Lower lobe of right lung (tissue), 2 donors: ENCODE measurements around the gene PXK. TPM values are rescaled to one million over a fixed set of nuclear protein-coding genes. Genes with fewer than 3 reads are reported as not detected.

Experiments
- ATAC-seq, 2 donors: fragments of 200-7000 bp; cut with Tn5 transposase; one replicate each; pipeline ENCODE4 v1.9.1; 2020 to 2022; ENCODE audit warnings: mild to moderate bottlenecking in 2 of 2, moderate library complexity in 2 of 2
- DNase-seq: peaks from one replicate; pipeline ENCODE4 v3.0.0-alpha.2; 2020
- H3K27ac ChIP-seq: fragments of 200-600 bp; one replicate; pipeline ENCODE4 v1.8.0; 2022
- H3K27me3 ChIP-seq: fragments of 200-600 bp; one replicate; pipeline ENCODE4 v1.8.0; 2022; ENCODE audit warnings: low read depth
- H3K36me3 ChIP-seq: fragments of 200-600 bp; one replicate; pipeline ENCODE4 v1.8.0; 2022; ENCODE audit warnings: mild to moderate bottlenecking
- H3K4me1 ChIP-seq: fragments of 200-600 bp; one replicate; pipeline ENCODE4 v1.8.0; 2022
- H3K4me3 ChIP-seq: fragments of 200-600 bp; one replicate; pipeline ENCODE4 v1.8.0; 2022; ENCODE audit warnings: mild to moderate bottlenecking
- H3K9me3 ChIP-seq: fragments of 200-600 bp; one replicate; pipeline ENCODE4 v1.8.0; 2022
- CTCF ChIP-seq: fragments of 200-600 bp; IDR thresholded peaks from one replicate; pipeline ENCODE4 v1.8.0; 2022; ENCODE audit warnings: antibody characterized with exemption, mild to moderate bottlenecking
- intact Hi-C: fragments of 100-400 bp; cut with DNase I; formaldehyde crosslinking; loops from one replicate; pipeline ENCODE4 v1.11.0; 2022
- total RNA-seq: library from RNA; stranded (reverse); fragmentation: NEBNext Ultra II Directional; extraction: Animal tissue kit (Norgen Biotek cat#: 25700); gene quantifications from one replicate; pipeline ENCODE4 v1.2.1, GENCODE V29; 2021
- donor health status: DM: no; HTN: yes; CAD: no; lungs with severe emphysema.

PXK gene
- total RNA-seq, 1 donor from 2014 or later, result 23.7 TPM

GRCh38 chr3:58386626-58387365 lies 54.1 kb downstream of the PXK start:
- H3K27ac ChIP-seq, result peak overlapping the region; percentile 64
- H3K9me3 ChIP-seq, result no peaks in the 10 kb centered on the region
- no peaks in the 10 kb centered on the region for H3K27me3 ChIP-seq
- ATAC-seq (peak; percentile 45 to 69), DNase-seq (no peak)
- H3K36me3 ChIP-seq, result peaks cover 36% of the 10 kb centered on the region
- no peak for TF ChIP-seq CTCF
- H3K4me1 ChIP-seq, result peaks cover 41% of the 10 kb centered on the region
- H3K4me3 ChIP-seq, result no peak overlapping the region
- intact Hi-C loops, result no loop called here

- H3K4me1 ChIP-seq, result peaks cover 45% of the 10 kb centered on the region
- no peak for TF ChIP-seq CTCF
- H3K27ac ChIP-seq, result peak overlapping the region; percentile 64
- no peaks in the 10 kb centered on the region for H3K27me3 ChIP-seq
- ATAC-seq, result peak in 1 of 2 donors; percentile 12
- no peak overlapping the region for H3K4me3 ChIP-seq
- intact Hi-C loops, result no loop called here
- H3K9me3 ChIP-seq, result no peaks in the 10 kb centered on the region
- peaks cover 30% of the 10 kb centered on the region for H3K36me3 ChIP-seq
- DNase-seq, result no peak
Measured at GRCh38 chr3:58387650-58388546, 55.2 kb downstream of the PXK start.

- no peaks in the 10 kb centered on the region for H3K9me3 ChIP-seq
- H3K27me3 ChIP-seq, result no peaks in the 10 kb centered on the region
- no peak for DNase-seq
- intact Hi-C loops, result no loop called here
- H3K4me3 ChIP-seq, result no peak overlapping the region
- peaks cover 45% of the 10 kb centered on the region for H3K4me1 ChIP-seq
- TF ChIP-seq CTCF, result no peak
- peaks cover 23% of the 10 kb centered on the region for H3K36me3 ChIP-seq
- ATAC-seq, result peak; percentile 46 to 67
- H3K27ac ChIP-seq, result peak overlapping the region; percentile 27
Measured at GRCh38 chr3:58388550-58389091, 55.9 kb downstream of the PXK start.

GRCh38 chr3:58391156-58391865 lies 58.6 kb downstream of the PXK start:
- no peaks in the 10 kb centered on the region for H3K27me3 ChIP-seq
- no peak for ATAC-seq
- H3K27ac ChIP-seq, result no peak overlapping the region
- peaks cover 31% of the 10 kb centered on the region for H3K36me3 ChIP-seq
- DNase-seq, result no peak
- no peak for TF ChIP-seq CTCF
- intact Hi-C loops, result no loop called here
- no peaks in the 10 kb centered on the region for H3K9me3 ChIP-seq
- no peak overlapping the region for H3K4me3 ChIP-seq
- peaks cover 41% of the 10 kb centered on the region for H3K4me1 ChIP-seq

GRCh38 chr3:58392181-58392580 lies 59.5 kb downstream of the PXK start:
- Histone ChIP-seq H3K36me3 (peaks cover 39% of the 10 kb centered on the region), H3K9me3 (no peaks in the 10 kb centered on the region), H3K4me1 (peaks cover 32% of the 10 kb centered on the region), H3K4me3 (no peak overlapping the region), H3K27me3 (no peaks in the 10 kb centered on the region), H3K27ac (no peak overlapping the region)
- DNase-seq (no peak), ATAC-seq (no peak)
- intact Hi-C loops, result no loop called here
- TF ChIP-seq CTCF, result no peak
